GM12878 (cell line): ENCODE data around the gene GRIP2. TPM values are rescaled to one million over a fixed set of nuclear protein-coding genes. Genes with fewer than 3 reads are reported as not detected.

ENCODE experiments used
- ATAC-seq: fragments of 200-7000 bp; cut with Tn5 transposase; 3 replicates; pipeline ENCODE4 v1.9.1; 2020; ENCODE audit warnings: mild to moderate bottlenecking, moderate library complexity
- BruUV-seq: library from RNA; stranded (reverse); fragments of 400-500 nt; replicated peaks from 2 replicates; lab custom pipeline; 2021; lab: Mats Ljungman, UMichigan
- CTCF ChIA-PET: fragments of 300-600 bp; sonication (Branson Sonifier 250); formaldehyde crosslinking; extraction: SDS; loops from one replicate; lab custom pipeline; 2021; ENCODE audit warnings: inconsistent platforms; lab: Yijun Ruan, JAX
- POLR2A ChIA-PET: fragments of 350-600 bp; formaldehyde crosslinking; extraction: SDS; loops from one replicate; lab custom pipeline; 2021; ENCODE audit warnings: inconsistent platforms; lab: Charles Lee
- RAD21 ChIA-PET: fragments of 300-600 bp; sonication (Branson Sonifier 250); formaldehyde crosslinking; loops from one replicate; lab custom pipeline; 2023; ENCODE audit warnings: antibody characterized with exemption; ENCODE audit not compliant: unreplicated experiment; lab: Charles Lee
- SMC1A ChIA-PET: fragments of 300-600 bp; sonication (Branson Sonifier 250); formaldehyde crosslinking; loops from one replicate; lab custom pipeline; 2023; ENCODE audit not compliant: unreplicated experiment, uncharacterized antibody; lab: Charles Lee
- DNase-seq: peaks from one replicate; pipeline ENCODE4 v3.0.0-alpha.2; 2011; ENCODE audit warnings: low read depth, low spot score
- FAIRE-seq: peaks from 3 replicates; lab custom pipeline; 2011; peaks lifted over from hg19 to GRCh38; lab: Jason Lieb, UNC
- H2AFZ ChIP-seq: 2 replicates; pipeline ENCODE4 v1.6.0; 2011; ENCODE audit warnings: low read depth, low read length, control low read depth; ENCODE audit not compliant: control insufficient read depth
- H3K27ac ChIP-seq: 2 replicates; pipeline ENCODE4 v1.5.1; 2011; ENCODE audit warnings: control low read depth; ENCODE audit not compliant: control insufficient read depth, insufficient read depth
- H3K27me3 ChIP-seq, 2 experiments: replicated peaks in 1 of 2; 2 replicates each; pipeline versions ENCODE4 v1.6.0 to v1.6.1; 2011; ENCODE audit warnings: low read length in 1 of 2; ENCODE audit not compliant: control insufficient read depth in 2 of 2, insufficient read depth in 2 of 2
- H3K36me3 ChIP-seq, 2 experiments: 2 replicates each; pipeline ENCODE4 v1.5.1; 2011; ENCODE audit warnings: low read length in 1 of 2; ENCODE audit not compliant: control insufficient read depth in 2 of 2, insufficient read depth in 2 of 2
- H3K4me1 ChIP-seq: 2 replicates; pipeline ENCODE4 v1.6.1; 2011; ENCODE audit warnings: mild to moderate bottlenecking, low read length, moderate library complexity, mixed read lengths; ENCODE audit not compliant: control insufficient read depth, insufficient read depth
- H3K4me2 ChIP-seq: 2 replicates; pipeline ENCODE4 v1.6.0; 2011; ENCODE audit warnings: control low read depth; ENCODE audit not compliant: control insufficient read depth, insufficient read depth
- H3K4me3 ChIP-seq: fragments of 200-600 bp; sonication (generic); 2 replicates; pipeline ENCODE4 v1.5.1; 2016
- H3K79me2 ChIP-seq: 2 replicates; pipeline ENCODE4 v1.6.0; 2011; ENCODE audit warnings: low read length; ENCODE audit not compliant: control insufficient read depth, insufficient read depth
- H3K9ac ChIP-seq: 2 replicates; pipeline ENCODE4 v1.8.0; 2011; ENCODE audit warnings: low read length, control low read depth, mixed read lengths; ENCODE audit not compliant: control insufficient read depth, insufficient read depth
- H3K9me3 ChIP-seq: replicated peaks from 3 replicates; pipeline ENCODE4 v1.5.1; 2011; ENCODE audit warnings: mild to moderate bottlenecking, low read length; ENCODE audit not compliant: control insufficient read depth, insufficient read depth
- H4K20me1 ChIP-seq: 2 replicates; pipeline ENCODE4 v1.6.0; 2011; ENCODE audit not compliant: control insufficient read depth, insufficient read depth
- BACH1 ChIP-seq: fragments of 450-650 bp; IDR thresholded peaks from 2 replicates; pipeline ENCODE4 v1.6.1; 2017; ENCODE audit warnings: mild to moderate bottlenecking, borderline replicate concordance
- HDAC2 ChIP-seq: fragments of 200-600 bp; sonication (generic); IDR thresholded peaks from 2 replicates; pipeline ENCODE4 v1.6.1; 2017
- JUNB ChIP-seq: IDR thresholded peaks from 2 replicates; pipeline ENCODE4 v1.6.1; 2016; ENCODE audit warnings: antibody characterized with exemption, mild to moderate bottlenecking
- LARP7 ChIP-seq: fragments of 450-650 bp; IDR thresholded peaks from 2 replicates; pipeline ENCODE4 v1.6.1; 2017; ENCODE audit warnings: mild to moderate bottlenecking
- RFX5 ChIP-seq: IDR thresholded peaks from 2 replicates; pipeline ENCODE4 v1.6.1; 2011; ENCODE audit warnings: low read depth, low read length, improper control_type of control experiment
- SMARCA5 ChIP-seq: fragments of 450-650 bp; IDR thresholded peaks from 2 replicates; pipeline ENCODE4 v1.6.1; 2017; ENCODE audit warnings: mild to moderate bottlenecking
- SREBF1 ChIP-seq: IDR thresholded peaks from 2 replicates; pipeline ENCODE4 v1.6.1; 2012; ENCODE audit warnings: mild to moderate bottlenecking, low read length
- WRNIP1 ChIP-seq: IDR thresholded peaks from 2 replicates; pipeline ENCODE4 v1.6.1; 2011; ENCODE audit warnings: low read depth, low read length, improper control_type of control experiment, borderline replicate concordance
- ZNF217 ChIP-seq: fragments of 450-650 bp; IDR thresholded peaks from 2 replicates; pipeline ENCODE4 v1.6.1; 2017; ENCODE audit warnings: antibody characterized with exemption, mild to moderate bottlenecking
- WGBS: methylation state at CpG from one replicate; pipeline ENCODE4 v1.1.6; 2016; ENCODE audit warnings: low lambda C conversion rate; ENCODE audit not compliant: insufficient replicate concordance, insufficient coverage; ENCODE audit errors: missing lambda C conversion rate; 5-methylcytosine and 5-hydroxymethylcytosine counted together
- in situ Hi-C: fragments of 300-500 bp; cut with MboI; formaldehyde crosslinking; loops from 9 replicates; pipeline ENCODE4 v1.14.3; 2018; ENCODE audit warnings: mixed read lengths
- intact Hi-C: fragments of 100-400 bp; cut with micrococcal nuclease; formaldehyde crosslinking; loops from one replicate; pipeline ENCODE4 v1.14.2; 2022; ENCODE audit not compliant: unreplicated experiment
- polyA plus RNA-seq, 11 experiments: library from polyadenylated mRNA; depleted of rRNA in 4 of 11; unstranded in 6 of 11; stranded (reverse) in 5 of 11; fragments of >200 nt; fragmentation: Nextera tagmentation in 4 of 11; fragmentation: Illumina TruSeq in 1 of 11; extraction: Ambion mirVana in 4 of 11; extraction: Trizol in 1 of 11; gene quantifications; 1 replicate in 1 of 11; 2 replicates in 10 of 11; pipeline versions ENCODE4 v1.2.1 to v1.2.3, GENCODE V29; 2011 to 2016; ENCODE audit warnings: inconsistent platforms in 2 of 11, missing spikeins in 2 of 11, low read depth in 1 of 11
- total RNA-seq, 4 experiments: library from RNA; depleted of rRNA in 3 of 4; stranded (reverse); fragments of >200 nt in 3 of 4; fragmentation: Illumina TruSeq in 1 of 4; extraction: Trizol in 1 of 4; gene quantifications; 2 replicates each; pipeline versions ENCODE4 v1.2.1 to v1.2.3, GENCODE V29; 2013 to 2021
- TF ChIP-seq, protein P1 (sequence below): fragments of 450-650 bp; IDR thresholded peaks from 2 replicates; pipeline ENCODE4 v1.6.1; 2017; ENCODE audit warnings: antibody characterized with exemption, mild to moderate bottlenecking, moderate library complexity
- TF ChIP-seq, protein P2 (sequence below): fragments of 450-650 bp; IDR thresholded peaks from 2 replicates; pipeline ENCODE4 v1.6.1; 2018; ENCODE audit warnings: mild to moderate bottlenecking, low read depth, moderate library complexity; ENCODE audit not compliant: partially characterized antibody

GRIP2 gene
- total and polyA plus RNA-seq, 10 of the 15 experiments (the other 5 are each of a cell fraction or from before 2014, with no cell fraction given): not detected

GRCh38 chr3:14553871-14554270 is 13.7 kb upstream of the GRIP2 start:
- Histone ChIP-seq H3K79me2 (no peaks in the 10 kb centered on the region), H3K4me1 (no peaks in the 10 kb centered on the region), H4K20me1 (no peaks in the 10 kb centered on the region), H2AFZ (no peak overlapping the region), H3K27ac (no peak overlapping the region), H3K4me2 (no peak overlapping the region), H3K9me3 (no peaks in the 10 kb centered on the region), H3K36me3 (no peaks in the 10 kb centered on the region), H3K27me3 (peaks cover 4 to 8% of the 10 kb centered on the region in 2 experiments; a peak in 3 of 4 replicates), H3K4me3 (no peak overlapping the region), H3K9ac (no peak overlapping the region)
- DNase-seq (no peak), FAIRE-seq (no peak), ATAC-seq (no peak)
- intact Hi-C loops (no loop called here), in situ Hi-C loops (no loop called here)
- ChIA-PET POLR2A (no interaction called here), SMC1A (no interaction called here), RAD21 (no interaction called here), CTCF (interaction anchor here (0.6 kb wide), 1 partner anchor 25 kb away, joined by 3 read pairs; no protein-coding TSS in a partner anchor)
- TF ChIP-seq SREBF1 (no peak), JUNB (no peak), ZNF217 (no peak), BACH1 (no peak), WRNIP1 (no peak), RFX5 (no peak), SMARCA5 (no peak), LARP7 (no peak), HDAC2 (no peak)
- TF ChIP-seq, protein P1, sequence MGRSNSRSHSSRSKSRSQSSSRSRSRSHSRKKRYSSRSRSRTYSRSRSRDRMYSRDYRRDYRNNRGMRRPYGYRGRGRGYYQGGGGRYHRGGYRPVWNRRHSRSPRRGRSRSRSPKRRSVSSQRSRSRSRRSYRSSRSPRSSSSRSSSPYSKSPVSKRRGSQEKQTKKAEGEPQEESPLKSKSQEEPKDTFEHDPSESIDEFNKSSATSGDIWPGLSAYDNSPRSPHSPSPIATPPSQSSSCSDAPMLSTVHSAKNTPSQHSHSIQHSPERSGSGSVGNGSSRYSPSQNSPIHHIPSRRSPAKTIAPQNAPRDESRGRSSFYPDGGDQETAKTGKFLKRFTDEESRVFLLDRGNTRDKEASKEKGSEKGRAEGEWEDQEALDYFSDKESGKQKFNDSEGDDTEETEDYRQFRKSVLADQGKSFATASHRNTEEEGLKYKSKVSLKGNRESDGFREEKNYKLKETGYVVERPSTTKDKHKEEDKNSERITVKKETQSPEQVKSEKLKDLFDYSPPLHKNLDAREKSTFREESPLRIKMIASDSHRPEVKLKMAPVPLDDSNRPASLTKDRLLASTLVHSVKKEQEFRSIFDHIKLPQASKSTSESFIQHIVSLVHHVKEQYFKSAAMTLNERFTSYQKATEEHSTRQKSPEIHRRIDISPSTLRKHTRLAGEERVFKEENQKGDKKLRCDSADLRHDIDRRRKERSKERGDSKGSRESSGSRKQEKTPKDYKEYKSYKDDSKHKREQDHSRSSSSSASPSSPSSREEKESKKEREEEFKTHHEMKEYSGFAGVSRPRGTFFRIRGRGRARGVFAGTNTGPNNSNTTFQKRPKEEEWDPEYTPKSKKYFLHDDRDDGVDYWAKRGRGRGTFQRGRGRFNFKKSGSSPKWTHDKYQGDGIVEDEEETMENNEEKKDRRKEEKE: no peak
- TF ChIP-seq, protein P2, sequence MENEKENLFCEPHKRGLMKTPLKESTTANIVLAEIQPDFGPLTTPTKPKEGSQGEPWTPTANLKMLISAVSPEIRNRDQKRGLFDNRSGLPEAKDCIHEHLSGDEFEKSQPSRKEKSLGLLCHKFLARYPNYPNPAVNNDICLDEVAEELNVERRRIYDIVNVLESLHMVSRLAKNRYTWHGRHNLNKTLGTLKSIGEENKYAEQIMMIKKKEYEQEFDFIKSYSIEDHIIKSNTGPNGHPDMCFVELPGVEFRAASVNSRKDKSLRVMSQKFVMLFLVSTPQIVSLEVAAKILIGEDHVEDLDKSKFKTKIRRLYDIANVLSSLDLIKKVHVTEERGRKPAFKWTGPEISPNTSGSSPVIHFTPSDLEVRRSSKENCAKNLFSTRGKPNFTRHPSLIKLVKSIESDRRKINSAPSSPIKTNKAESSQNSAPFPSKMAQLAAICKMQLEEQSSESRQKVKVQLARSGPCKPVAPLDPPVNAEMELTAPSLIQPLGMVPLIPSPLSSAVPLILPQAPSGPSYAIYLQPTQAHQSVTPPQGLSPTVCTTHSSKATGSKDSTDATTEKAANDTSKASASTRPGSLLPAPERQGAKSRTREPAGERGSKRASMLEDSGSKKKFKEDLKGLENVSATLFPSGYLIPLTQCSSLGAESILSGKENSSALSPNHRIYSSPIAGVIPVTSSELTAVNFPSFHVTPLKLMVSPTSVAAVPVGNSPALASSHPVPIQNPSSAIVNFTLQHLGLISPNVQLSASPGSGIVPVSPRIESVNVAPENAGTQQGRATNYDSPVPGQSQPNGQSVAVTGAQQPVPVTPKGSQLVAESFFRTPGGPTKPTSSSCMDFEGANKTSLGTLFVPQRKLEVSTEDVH: no peak
- no TSS peak for BruUV-seq
- WGBS: 18% methylated on average over 5 of the region's 5 CpGs
